GM19043 (cell line): ENCODE results near the gene NTRK2.

Experiments used
- ATAC-seq: cut with Tn5 transposase; IDR thresholded peaks from one replicate; pipeline ENCODE4 v1.9.1; 2021; ENCODE audit warnings: low read depth; ENCODE audit not compliant: unreplicated experiment

NTRK2 gene

DNA sequence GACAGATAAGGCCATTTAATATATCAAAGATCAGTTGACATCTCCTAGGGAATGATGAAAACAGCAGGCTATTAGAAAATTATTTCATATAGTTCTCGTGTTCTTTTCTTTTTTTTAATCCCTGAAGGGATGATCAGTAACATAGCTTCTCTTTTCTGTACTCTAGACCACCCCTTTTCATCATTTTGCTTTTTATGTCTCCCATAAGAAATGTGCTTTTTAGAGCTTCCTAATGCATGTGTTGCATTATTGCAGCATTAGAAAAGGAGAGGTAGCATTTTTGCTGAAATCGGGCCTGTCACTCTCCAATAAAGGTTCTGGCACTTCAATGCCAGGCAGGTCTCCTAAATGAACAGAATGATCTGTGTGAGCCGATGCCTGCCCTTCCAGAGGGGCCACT lies 143.3 kb downstream of the NTRK2 start:
- ATAC-seq: no peak

DNA sequence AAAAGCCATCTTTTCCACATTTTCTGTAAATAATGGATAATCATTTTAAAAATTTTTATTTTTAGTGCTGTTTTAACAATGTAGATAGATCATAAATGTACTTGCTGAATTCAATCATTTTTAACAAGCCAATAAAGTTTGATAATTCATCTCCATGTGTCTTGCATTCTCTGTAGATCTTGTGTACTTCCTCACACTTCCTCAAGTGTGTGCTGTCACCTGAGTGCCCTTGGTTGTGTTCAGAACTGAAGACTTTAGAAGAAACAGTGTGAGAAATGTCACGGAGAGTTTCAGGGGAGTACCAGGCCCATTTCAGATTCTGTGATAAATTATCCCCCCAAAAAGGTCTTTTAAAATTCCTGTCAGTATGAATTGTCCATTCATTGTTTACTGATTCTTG lies 146.0 kb downstream of the NTRK2 start:
- no peak for ATAC-seq

DNA sequence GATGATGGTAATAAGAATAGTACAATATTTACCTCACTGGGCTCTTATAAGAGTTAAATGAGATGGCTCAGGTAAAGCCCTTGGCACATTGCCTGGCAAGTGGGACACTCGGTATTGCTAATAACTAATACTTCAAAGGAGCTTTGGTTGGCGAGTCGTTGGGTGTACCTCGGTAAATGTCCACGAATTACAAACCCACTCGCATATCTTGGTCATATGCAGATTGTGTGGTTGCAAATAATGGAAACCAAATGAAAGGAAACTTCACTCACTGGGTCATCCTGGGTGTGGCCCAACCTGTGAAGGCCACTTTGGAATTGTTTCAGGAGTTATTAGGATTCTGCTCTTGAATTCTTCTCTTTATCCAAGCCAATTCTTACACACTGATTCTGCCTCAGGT lies 147.5 kb downstream of the NTRK2 start:
- no peak for ATAC-seq

DNA sequence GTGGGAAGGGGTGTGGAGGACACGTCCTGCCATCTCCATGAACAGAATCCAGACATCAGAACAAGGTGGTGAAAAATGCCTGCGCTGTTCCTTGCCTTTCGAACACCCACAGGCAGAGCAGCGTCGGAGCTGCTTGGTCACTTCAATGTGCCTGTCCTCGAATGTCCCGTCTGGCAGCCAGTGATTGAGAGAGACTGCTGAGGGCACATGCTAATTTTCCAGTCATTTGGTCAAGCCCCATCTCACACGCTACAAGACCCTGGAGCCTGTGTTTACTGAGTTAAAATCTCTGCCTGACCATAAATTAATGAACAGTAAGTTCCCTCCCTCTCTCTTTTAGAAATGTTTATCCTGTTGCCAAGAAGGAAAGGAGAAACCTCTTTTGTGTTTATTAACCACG lies 149.3 kb downstream of the NTRK2 start:
- ATAC-seq: no peak

DNA sequence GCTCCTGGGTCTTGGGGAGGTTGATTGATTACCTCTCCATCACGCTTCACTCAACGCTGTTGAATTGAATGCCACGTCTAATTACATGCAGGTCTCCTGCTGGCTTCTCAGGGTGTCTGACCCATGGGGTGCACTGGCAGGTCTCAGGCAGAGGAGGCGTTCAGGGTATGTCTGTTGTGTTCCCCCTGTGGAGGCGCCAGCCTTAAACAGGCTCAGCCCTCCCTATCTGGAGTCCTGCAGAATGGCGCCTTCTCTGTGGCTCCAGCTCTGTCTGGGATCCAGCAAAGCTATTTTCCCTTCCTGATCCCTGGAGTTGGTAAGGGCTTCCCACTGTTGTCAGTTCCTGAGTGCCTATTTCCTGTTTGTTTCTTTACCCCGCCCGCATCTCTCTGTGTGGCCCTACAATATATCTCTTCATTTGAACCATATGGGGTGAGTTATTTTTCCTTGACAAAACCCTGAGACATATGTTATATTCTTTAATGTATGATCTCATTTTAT lies 150.0 kb downstream of the NTRK2 start:
- no peak for ATAC-seq

DNA sequence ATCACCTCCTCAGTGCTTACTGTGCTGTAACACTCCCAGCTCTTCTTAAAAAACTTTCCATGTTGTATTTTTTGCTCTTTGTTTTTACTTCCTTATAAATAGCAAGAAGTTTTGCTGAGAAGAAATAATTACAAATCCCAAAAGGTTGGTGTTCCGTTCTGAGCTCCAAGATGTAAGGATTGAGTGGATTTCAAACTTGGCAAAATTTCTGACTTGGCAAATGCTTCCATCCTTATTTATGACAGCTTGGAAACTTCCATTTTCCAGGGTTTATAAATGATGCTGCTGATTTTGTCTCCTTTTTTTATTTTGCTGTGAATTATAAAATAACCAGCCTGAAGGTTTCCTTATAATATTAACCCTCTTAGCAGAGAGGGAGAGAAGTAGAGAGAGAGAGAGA lies 151.9 kb downstream of the NTRK2 start:
- ATAC-seq: no peak

DNA sequence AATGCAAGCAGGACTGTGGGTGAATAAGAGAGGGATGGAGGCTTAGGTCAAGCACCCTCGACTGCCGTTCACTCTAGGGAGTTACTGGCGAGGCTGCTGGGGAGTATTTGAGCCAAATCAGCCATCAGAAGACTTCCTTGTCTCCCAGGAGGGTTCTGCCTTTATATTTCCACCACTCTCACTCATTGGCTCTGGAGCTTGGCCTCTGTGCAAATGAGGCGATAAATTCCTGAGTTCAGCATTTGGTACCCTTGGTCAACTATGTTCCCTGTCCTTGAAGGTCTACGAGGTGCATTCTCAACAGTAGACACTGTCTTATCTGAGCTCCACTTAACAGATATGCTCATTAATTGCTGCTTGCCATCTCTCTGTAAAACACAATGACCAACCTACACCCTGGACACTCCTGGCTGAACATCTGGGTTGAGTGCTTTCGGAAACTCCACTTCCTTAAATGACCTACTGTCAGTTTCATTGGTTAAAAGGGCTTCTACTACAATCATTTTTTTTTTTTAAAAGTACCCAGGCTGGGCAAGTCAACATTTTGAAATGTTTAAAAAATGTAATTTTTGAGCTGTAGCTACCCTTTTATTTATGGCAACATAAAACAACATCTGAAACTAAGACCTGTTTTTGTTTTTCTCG lies 153.2 kb downstream of the NTRK2 start:
- ATAC-seq: peak; percentile 53

DNA sequence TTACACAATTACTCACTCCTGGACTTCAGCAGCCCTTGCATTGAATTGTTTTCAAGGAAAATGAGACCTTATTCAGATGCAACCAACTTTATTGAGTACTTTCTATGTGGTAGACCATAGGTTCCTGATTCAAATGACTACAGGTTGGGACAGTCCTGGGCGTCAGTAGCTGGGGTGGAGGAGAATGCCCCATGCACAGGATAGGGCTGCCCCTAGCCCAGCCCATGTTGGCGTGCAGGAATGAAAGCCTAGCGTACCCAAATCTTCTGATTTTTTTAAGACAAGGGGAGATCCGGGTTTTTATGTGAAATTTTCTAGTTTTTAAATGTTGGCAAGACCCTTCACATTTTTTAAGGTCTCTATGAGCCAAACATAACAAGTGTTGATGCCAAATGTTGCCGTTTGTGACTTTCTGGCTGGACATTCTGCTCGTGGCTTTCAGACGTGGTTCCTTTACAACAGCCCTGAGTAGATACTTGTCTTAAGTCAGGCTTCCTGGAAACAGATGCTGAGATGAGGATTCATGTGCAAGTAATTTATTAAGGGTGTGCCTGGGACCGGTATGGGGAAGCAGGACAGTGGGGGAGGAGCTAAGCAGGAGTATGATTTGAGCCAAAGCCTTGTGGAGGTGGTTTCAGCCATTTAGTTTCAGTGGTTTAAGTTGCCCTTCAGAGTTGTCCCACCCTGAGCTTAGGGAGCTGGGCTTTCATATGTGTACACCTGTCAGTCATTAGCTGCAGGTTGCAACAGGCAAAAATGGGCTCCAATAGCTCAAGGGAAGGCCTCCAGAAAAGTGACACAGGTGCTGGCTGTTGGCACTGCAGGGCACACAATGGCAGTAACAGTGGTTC lies 154.1 kb downstream of the NTRK2 start:
- ATAC-seq: peak; percentile 66

DNA sequence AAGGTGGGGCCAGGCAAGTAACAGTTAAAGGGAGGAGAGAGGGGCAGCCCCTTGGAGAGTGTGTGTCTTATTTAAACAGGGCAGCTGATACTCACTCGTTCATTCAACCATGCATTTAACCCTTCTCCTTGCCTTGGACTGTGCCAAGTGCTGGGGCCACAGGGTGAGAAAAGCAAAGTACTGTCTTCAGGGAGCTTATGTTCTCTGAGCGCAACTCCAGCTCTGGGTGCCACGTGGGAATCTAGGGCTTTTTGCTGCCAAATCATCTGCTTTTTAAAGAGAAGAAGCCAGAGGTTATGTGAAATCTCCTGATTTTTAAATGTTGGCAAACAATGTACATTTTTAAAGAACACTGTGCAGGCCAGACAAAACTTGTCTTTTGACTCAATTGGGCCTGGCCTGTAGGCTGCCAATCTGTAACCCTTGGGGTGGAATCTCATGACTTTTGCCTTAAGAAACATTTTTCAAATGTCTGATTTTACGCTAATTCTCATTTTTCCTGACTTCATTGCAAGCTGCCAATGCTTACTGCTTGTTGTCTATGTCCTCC lies 157.8 kb downstream of the NTRK2 start:
- ATAC-seq: no peak

DNA sequence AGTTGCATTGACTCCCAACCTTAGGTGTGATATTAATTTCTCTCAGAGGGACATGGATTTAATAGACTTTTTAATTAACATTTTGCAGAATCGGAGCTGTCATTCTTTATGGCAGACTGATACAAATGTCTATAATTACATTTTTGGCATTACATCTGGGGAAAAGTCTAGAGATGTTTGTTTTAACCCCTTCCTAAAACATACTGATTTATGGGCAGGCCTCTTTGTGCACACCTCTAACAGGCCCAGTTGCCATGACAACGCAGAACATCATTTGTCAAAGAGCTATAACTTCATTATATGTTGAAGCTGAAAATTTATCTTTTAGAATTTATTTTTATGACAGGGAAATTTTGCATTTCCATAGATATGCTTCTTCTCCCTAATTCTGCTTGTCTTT lies 158.5 kb downstream of the NTRK2 start:
- no peak for ATAC-seq

DNA sequence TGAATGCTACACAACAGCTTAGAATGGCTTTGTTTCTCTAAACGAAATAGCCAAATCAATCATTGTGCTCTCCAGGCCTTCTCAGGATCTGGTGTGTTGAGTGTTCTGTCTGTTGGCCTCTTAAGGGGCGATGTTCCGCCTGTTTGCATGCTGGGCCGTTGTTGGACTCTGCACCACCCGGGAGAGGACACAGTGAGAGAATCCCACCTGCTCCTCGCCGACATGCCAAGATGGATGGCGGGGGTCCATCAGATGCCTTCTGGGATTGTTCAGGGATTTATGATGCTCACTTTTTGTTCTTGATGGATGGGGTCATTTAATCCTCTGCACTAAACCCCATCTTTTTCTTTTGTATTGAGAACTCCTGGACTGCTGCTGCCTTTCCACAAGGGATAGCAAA lies 159.9 kb downstream of the NTRK2 start:
- ATAC-seq: no peak

DNA sequence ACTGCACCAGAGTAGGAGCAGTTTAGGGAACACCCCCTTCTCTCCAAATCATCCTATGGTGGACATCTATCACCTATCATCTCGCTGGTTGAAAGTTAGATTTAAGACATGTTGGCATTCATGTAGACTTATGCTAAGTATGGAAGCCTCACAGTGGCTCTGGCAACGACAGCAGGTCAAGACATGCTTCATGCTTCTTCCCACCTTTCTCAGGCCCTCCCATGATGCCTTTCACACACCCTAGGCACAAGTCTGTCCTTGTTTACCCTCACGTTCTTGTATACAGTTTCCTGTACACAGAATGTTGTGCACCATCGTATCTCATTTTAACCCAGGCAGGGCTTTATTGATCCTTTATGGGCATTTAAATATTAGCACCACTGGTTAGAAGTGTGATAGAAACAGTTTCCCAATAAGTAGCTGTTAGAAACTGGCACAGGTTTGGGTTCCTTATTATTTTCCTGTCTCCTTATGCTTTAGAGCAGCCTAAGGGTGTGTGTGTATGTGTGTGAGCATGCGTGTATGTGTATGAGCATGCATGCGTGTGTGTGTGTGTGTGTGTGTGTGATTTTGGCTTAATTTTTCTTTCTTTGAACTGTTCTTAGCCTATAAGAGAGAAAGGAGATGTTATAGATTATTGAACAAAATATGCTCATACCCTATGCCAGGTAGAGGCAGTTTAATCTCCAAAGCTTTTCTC lies 160.6 kb downstream of the NTRK2 start:
- ATAC-seq: no peak

DNA sequence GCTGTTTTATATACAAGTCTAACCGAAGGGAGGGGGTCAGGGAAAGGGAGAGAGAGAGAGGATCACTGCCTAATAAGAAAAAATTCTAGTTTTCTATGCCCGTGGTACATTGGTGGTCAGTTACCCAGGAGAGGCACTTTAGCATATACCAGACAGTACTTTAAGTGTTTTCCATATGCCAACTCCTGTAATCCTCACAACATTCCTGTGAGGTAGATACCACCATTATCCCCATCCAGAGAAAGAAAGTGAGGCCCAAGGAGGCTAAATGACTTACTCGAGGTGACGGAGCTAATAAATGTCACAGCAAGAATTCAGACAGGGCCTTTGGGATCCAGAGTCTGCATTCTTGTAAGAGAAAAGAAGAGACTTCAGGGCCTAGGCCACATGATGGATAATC lies 161.8 kb downstream of the NTRK2 start:
- ATAC-seq: no peak

DNA sequence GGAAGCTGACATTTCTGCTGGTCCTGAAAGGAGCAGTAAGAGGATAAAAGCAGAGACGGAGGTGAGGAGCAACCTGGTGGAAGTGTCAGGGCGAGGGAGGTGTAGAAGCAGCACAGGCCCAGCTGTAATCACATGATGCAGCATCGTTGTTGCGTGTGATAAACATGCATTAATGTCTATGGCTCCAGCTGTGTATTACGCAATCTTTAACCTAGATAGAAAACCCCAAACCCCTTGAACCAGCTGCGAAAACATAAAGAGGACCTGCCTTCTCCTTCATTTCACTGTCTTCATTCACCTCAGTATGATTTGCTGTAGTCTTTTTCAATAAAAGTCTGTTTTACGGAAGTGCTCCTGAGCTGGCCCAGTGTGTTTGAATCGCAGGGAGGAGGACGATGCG lies 162.9 kb downstream of the NTRK2 start:
- ATAC-seq: no peak

DNA sequence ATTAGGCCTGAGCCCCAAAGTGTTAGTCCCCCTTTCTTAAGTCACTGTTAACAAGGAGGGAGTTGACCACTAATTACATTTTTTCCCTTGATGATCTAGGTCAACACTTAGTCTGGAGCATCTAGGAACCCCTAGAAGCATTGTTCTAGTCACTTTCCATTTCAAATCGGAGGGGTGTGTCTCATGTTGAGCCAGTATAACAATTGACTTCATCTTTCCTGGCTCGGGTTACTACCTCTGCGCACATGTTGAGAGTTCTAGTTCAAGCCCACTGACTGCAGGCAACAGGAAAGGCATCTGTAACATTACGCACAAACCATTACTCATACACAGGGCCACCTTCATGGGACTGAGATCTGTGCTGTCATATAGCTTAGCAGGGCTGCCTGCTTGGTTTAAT lies 164.9 kb downstream of the NTRK2 start:
- ATAC-seq: no peak

DNA sequence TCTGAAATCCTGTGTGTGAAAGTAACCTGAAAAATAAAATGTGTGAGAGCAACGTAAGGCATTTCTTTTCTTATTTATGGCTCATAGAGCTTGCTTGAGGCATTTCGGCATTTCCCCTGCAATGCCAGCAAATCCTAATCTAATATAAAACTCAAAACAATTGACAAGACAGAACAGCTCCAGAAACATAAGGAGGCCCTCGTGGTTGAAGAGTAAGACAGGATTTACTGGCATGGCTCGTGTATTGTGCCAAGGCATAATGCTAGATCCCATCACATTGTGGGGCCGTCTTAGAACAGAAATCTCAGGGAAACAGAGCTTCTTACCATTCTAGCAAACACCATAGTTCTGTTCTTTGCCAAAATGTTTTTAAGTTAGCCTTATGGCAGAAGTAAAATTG lies 166.2 kb downstream of the NTRK2 start:
- ATAC-seq: no peak

DNA sequence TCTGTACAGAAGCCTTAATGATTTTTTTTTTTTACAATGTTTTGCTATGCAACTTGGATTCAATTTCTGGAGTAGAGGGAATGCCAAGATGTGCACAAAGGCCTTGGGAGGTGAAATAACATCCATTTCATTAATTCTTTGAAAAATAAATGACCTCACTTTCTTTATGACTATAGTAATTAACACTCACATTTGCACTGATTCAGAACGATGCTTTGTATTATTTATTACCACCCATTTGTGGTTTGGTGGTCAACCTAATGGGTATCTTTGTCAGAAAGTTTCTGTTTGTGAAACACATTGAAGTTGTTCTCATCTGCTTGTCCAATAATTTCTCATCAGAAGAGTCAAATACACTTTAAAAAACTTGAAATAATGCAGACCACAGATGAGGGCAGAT lies 169.3 kb downstream of the NTRK2 start:
- no peak for ATAC-seq

DNA sequence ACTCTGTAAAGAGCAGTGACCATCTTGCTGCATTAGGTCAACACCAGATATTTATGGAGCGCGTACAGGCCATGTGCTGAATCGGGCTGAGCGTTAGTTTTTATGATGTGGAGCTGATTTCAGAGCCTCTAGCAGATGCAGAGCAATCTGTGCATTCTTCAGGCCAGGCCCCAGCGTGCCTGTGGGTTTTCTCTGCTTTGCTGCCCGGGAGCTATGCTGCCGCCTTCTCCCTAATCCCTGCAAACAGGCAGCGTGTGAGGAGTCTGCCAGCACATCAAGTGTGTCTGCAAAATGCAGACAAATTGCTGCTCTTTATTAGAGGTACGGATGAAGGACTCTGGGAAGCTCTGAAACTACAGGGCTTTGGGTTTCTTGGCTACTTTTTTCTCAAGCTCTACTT lies 170.0 kb downstream of the NTRK2 start:
- ATAC-seq: no peak

DNA sequence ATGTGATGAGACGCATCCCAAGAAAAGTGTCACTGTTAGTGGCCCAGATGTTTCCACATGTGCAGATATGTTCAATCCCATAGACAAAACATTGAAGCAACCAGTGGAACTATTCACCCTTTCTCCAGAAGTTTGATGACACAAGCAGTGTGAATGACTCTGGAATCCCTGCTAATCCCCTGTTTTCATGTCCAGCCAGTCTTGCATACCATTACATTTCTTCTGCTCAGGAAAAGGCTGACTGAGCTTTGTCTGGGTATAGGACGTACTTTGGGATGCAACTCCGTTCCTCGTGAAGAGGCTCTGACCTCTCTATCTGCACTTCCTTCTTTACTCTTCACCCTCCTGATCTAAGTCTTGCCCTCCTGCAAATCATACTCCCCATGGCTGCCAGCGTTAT lies 172.4 kb downstream of the NTRK2 start:
- no peak for ATAC-seq

DNA sequence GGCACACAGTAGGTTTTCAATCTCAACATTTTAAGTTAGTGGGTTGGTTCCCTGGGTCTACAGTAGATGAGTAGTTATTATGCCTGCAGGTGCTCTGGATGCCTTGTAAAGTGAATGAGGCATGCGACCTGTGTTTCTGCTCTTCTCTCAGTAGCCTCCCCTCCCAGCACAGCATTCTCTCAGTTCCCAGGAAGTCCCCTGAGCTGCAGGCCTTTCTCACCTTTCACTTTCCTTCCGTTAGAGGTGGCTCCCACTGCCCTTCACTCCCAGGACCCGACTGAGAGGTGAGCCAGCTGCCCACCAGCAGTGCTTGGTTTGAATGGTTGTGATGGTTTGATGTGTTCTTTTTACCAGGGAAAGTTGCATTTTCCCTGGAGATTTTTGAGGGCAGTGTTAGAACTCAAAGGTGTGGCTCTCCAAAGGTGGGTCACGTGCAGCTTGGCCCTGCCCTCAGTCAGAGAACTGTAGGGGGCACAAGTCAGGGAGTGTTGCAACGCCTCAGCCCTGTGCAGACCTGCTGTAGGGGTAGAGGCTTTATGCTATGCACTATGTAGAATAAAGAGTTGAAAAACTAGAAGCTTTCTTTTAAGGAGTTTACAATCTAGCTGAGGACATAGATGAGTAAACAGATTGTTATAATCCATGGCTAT lies 173.8 kb downstream of the NTRK2 start:
- no peak for ATAC-seq
